Right lung (tissue), 5 donors: Measurements from ENCODE around the gene NLGN1. TPM values are rescaled to one million over a fixed set of nuclear protein-coding genes. Genes with fewer than 3 reads are reported as not detected.

Source experiments
- DNase-seq, 2 donors: peaks; one replicate each; pipeline ENCODE4 v3.0.0-alpha.2; 2013
- polyA plus RNA-seq, 5 donors: library from polyadenylated mRNA; unstranded; fragments of 120-200 nt; gene quantifications; one replicate each; pipeline versions ENCODE4 v1.2.1 to v1.2.3, GENCODE V29; 2013; ENCODE audit warnings: inconsistent platforms in 1 of 5, low replicate concordance in 1 of 5; ENCODE audit not compliant: insufficient read length in 5 of 5, insufficient read depth in 1 of 5

NLGN1 gene
- polyA plus RNA-seq, 5 donors, result 3.3 to 11.4 (median 8.6) TPM

DNA sequence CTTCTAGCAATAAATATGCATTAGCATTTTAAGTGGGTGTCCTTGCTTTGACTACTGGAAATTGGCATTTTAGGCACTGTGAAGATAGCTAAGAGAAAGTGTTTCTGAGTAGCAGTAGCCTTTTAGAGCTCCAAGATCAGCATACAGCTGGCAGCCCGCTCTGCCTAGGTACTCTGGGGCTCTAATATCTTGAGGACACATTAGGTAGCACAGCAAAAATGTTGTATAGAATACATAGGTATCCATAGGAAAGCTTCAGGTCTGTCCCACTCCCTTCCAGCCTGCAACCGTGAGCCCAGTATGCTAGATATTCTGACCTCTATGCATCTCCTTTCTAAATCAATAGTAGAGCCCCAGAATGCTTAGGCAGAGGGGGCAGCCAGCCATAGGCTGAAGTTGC lies 670.5 kb downstream of the NLGN1 start:
- DNase-seq, result no peak

DNA sequence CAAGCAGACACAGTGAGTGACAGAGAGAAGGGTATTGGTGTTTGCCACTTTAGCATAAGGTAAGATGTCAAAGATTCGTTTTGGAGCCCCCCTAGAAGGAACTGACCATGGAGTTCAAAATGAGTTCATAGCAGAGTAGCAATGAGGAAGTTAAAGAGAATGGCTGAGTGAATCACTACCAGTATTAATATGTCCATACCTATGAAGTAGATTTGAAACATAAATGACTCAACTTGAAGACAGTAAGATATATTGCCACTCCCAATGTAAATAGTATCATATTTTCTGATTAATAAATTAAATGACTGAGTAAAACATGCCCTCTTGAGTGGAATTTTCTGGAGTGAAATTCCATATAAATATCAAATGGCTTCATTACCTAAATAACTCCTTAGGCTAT lies 675.1 kb downstream of the NLGN1 start:
- no peak for DNase-seq

DNA sequence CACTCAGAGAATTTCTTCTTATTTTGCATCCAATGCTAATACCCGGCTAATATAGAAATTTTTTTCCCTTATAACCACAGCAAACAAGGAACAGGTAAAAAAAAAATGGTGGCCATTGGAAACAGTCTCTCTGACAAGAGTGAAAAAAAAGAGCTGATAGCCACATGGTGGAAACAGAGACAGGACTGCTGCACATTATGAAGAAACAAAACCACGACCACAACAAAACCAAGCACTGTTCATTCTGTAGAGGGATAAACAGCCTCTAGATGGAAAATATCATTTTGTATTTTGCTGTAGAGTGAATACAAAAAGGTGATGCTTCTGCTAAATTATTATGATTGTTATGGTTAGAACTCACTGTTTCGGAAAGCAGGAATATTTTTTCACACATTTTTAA lies 686.2 kb downstream of the NLGN1 start:
- no peak for DNase-seq

DNA sequence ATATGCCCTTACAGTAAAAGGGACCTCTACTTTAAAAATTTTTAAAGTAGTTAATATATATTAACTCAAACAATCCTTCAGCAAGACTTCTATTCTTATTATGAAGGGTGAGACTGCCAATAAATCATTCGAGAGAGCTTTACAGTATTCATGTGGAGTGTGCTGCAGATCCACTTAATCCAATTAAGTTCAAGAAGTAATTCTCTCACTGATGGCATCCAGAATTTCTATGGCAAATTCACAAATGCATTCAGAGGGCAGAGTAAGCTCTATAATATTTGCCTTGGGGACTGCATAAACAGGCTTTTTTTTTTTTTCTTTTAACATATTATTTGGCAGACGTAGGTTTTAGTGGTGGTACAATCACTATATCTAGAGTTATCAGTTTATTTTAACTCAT lies 692.0 kb downstream of the NLGN1 start:
- no peak for DNase-seq

- DNase-seq, result no peak
These were observed 697.1 kb downstream of the NLGN1 start for GRCh38 chr3:174094669-174095068.

DNA sequence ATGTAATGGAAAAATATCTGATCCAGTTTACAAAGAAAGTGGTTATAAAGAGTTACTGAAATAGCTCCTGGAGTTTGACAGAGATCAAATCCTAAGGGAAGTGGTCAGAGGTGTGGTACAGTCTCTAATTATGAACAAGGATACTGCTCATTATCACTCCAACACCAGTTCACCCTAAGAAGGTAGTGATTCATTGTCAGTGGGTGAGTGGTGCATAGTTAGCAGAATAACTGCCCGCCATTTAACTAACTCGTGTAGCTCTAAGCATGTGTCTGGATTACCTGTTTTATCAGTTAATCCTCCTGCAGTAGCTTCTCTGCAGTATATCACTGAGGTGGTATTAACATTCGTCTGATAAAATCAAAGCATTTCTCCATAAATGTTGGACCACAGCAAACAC lies 700.1 kb downstream of the NLGN1 start:
- no peak for DNase-seq

DNA sequence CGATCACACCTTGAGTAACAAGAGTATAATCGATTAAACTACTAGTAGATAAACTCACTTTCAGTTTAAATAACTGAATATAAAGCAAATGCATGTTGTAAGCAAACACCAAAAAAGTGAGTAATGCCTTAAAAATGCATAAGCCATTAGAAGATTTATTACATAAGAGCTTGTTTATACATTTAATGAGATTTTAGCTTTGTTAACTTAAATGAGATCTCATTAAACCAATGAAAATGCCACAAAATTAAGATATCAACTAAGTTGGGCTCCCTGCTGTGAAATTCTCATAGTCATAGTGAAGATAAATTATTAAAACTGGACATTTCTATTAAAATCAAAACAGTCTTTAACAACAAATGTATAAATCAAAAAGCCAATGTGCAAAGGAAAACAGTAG lies 701.2 kb downstream of the NLGN1 start:
- DNase-seq, result no peak

DNA sequence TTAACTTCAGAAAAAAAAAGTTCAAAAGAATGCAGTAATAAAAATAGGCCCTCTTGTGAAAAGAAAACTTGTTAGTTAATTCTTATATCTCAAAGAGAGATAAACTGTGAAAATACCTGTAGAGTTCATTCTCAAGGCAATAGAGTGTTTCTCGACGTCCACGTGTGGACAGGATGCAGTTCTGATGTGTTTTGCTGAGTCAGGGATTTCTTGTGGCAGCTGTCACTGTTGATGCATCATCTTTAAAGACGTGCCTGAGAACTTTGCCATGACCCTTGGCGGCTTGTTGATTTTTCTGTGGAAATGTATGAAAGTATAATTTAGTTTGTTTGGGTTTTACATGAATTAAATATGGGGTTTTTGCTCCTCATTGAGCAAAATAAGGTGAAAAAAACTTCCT lies 702.2 kb downstream of the NLGN1 start:
- no peak for DNase-seq

DNA sequence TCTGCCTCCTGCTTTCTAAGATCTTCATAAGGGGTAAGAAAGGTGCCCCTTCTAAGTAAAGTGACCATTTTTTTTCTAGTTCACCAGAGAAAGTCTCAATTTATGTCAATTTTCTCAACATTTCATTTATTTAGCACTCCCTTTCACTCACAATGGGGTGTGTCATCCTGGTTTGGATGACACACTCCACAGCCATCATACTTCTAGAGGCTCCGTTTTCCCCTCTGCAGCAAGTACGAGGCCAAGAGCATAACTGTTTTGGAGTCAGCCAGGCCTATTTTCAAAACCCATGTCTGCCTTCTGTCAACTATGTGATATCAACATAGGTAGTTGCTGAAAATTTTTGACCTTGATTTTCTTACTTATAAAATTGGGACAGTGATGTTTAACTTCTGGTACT lies 703.2 kb downstream of the NLGN1 start:
- no peak for DNase-seq

DNA sequence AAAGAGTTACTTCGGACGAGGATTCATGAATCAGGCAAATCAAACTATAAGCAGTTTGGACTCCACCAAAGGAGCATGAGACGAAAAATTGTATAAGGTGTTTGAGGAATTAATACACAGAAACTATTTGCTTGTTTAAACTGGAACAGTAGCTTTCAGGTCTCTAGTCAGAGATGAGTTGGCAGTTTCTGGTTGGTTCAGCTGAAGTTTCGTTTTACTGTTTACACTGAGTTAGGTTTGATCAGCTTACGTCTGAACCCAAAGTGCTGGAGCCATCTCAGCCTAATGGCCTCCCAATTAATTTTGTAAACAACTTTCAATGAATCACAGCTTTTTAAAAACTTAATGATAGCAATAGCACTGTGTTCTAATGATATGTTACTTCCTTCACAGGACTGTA lies 703.7 kb downstream of the NLGN1 start:
- DNase-seq, result no peak

DNA sequence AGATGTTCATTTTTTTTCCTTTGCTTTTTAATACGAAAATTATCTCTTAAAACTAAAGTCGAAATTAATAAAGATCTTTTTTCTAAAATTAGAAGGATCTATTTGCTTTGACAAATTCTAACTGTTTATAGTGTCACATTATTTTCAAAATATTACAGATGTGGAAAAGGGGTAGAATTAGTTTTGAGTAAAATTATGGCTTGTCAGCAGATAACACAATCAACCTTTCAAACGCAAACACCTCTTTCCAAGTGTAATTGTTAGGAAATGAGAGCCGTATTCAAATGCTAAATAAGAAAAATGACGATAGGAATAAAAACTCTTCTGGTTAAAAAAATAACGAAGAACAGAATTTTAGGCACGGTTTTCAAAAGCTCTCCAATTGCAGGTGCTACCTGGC lies 704.7 kb downstream of the NLGN1 start:
- no peak for DNase-seq

DNA sequence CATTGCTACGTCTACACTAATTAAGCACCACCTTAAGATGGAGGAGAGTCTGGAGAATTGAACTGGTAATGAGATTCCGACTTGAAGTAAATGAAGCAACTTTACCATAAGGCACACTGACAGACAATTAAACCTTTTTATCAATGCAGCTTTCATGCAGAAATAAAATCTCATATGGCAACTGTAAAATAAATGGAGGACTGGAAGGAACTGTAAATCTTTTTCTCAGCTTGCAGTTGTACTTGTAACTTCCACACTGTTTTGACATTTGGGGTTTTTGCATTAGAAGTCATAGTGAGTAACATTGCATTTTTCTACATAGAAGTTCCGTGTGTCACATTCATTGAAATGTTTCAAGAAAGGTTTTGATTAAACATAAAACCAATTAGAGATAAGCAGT lies 705.3 kb downstream of the NLGN1 start:
- no peak for DNase-seq

GRCh38 chr3:174110761-174111160 lies 713.2 kb downstream of the NLGN1 start:
- no peak for DNase-seq

GRCh38 chr3:174111776-174112175 lies 714.2 kb downstream of the NLGN1 start:
- no peak for DNase-seq

DNA sequence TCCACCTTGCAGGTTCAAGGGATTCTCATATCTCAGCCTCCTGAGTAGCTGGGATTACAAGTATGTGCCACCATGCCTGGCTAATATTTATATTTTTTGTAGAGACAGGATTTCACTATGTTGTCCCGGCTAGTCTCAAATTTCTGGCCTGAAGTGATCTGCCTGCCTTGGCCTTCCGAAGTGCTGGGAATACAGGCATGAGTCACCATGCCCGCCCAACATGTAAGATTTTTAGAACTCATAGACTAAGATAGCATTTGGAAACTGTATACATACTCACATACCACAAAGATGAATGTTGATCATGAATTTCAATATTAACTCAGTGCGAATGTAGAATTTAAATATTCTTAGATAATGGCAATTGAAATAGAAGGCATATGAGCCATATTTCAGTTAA lies 718.9 kb downstream of the NLGN1 start:
- DNase-seq, result no peak

- no peak for DNase-seq
These were observed 723.5 kb downstream of the NLGN1 start for GRCh38 chr3:174120997-174121396.

GRCh38 chr3:174122411-174122810 lies 724.9 kb downstream of the NLGN1 start:
- no peak for DNase-seq

DNA sequence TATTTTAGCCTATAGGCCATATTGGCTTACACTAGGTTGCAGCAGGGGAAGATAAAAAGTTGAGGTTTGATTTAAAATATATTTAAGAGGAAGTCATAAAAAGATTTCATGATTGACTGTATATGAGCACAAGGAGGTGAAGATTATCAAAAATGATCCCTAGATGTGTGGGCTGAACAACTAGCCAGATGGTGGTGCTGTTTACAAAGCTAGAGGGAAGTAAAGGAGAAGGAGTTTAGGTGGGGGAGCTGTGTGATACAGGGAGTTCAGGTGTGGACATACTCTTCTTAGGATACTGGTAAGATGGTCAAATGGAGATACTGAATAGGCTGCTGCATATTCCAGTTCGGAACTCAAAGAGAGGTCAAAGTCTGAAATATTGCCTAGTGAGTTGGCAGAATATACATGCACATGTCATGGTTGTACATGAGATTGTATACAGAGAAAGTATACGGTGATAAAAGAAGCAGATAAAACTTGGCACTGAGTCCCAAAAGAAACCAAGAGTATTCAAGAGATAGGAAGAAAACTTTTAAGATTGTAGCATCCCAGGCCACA lies 727.8 kb downstream of the NLGN1 start:
- peak in 1 of 2 donors; percentile 8 for DNase-seq

DNA sequence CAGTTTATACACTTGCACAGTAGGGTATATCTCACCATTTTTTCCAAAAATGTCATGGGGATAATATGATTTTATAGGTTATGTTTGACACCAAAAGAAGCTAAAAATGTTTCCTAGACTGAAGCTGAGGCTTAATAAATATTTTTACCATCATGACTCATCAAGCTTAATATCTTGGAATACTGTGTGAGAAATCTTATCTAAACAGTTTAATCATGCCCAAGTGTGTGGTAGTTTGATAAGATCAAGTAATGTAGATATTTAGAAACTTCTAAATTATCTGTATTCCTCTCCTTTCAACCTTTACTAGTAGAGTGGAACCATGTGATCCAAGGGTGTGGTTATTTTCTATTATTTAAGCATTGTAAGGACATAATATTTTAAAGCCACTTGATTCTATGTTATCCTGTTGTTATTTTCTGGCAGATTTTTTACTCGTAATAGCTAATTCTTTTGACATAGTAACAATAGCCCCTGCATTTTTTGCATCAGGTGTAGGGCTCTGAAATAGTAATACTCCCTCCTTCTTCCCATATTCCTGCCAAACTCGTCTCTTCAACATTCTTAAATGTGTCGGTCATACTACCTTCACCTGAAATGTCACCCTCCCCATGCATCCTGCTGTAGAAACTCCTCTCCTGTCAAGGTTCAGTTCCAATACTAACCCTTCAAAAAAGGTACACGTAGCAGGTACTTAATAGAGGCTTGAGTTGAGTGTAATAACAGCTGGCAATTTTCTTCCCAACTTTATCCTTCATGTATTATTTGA lies 729.6 kb downstream of the NLGN1 start:
- DNase-seq, result no peak

DNA sequence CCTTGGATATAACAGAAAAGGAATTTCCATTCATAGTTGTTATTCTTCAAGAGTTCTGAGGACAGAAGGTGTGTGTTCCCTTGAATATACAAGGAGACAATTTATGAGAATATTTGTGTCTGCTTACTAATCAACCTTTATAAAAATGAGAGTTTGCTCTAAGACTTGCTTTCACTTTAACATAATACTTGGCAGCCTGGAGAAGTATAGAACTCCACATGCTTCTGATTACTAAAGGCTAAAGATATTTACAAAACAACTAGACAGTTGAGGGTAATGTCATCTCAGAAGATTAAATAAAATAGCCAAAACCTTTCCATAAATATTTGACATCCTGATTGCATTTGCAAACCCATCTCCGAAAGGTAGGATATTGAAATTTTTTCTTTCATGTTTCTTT lies 734.5 kb downstream of the NLGN1 start:
- no peak for DNase-seq

GRCh38 chr3:174132421-174133042 lies 735.0 kb downstream of the NLGN1 start:
- DNase-seq, result no peak

DNA sequence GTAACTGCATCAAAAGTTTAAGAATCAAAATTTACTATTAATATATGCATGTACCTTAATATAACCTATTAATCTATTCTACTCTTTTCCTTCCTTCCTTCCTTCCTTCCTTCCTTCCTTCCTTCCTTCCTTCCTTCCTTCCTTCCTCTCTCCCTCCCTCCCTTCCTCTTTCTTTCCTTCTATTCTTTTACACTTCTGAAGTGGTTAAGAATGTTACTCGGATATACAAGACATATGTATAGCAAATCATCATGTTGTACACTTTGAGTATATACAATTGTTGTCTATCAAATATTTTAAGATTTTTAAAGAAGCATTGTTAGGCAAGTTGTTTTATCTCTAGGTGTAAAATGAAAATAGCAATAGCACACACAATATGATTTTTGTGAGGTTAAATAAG lies 748.5 kb downstream of the NLGN1 start:
- no peak for DNase-seq

DNA sequence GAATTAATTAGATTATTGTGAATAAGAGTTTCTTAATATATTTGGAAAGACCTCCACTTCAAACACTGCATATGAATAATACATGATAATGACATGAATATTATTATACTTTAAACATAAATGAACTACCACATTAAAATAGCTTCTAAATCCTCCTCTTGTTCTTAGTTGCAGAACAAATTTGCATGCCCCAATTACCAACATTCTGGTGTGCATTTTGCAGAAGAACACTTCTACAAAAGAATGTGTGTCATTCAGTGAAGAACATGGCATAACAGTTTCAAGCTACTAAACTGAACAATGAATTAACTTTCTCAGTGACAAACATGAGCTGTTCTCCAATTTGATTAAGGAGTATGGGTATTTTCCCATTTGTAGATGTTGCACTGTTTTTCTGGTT lies 750.3 kb downstream of the NLGN1 start:
- DNase-seq, result no peak

GRCh38 chr3:174153871-174154270 lies 756.3 kb downstream of the NLGN1 start:
- no peak for DNase-seq
